Loucy (cell line): Measurements from ENCODE around the gene PTGER3.

Experiments
- H2AFZ ChIP-seq: fragments of 200-600 bp; sonication (generic); 2 replicates; pipeline ENCODE4 v1.6.0; 2016; ENCODE audit warnings: antibody characterized with exemption, mild to moderate bottlenecking, low read length, moderate library complexity
- H3F3A ChIP-seq: fragments of 200-600 bp; 2 replicates; pipeline ENCODE4 v1.6.0; 2016; ENCODE audit warnings: antibody characterized with exemption, low read depth, mild to moderate bottlenecking
- H3K27me3 ChIP-seq: fragments of 200-600 bp; sonication (generic); 2 replicates; pipeline ENCODE4 v1.6.1; 2014; ENCODE audit warnings: low read length, mild to moderate bottlenecking; ENCODE audit not compliant: insufficient read depth, poor library complexity, severe bottlenecking
- H3K36me3 ChIP-seq: fragments of 200-600 bp; sonication (generic); 2 replicates; pipeline ENCODE4 v1.6.1; 2016; ENCODE audit warnings: low read length; ENCODE audit not compliant: insufficient read depth
- H3K4me1 ChIP-seq: fragments of 200-600 bp; sonication (generic); 2 replicates; pipeline ENCODE4 v1.5.1; 2014; ENCODE audit warnings: low read length, mild to moderate bottlenecking; ENCODE audit not compliant: insufficient read depth, poor library complexity, severe bottlenecking
- H3K4me2 ChIP-seq: fragments of 200-600 bp; sonication (generic); 2 replicates; pipeline ENCODE4 v1.6.0; 2014; ENCODE audit warnings: antibody characterized with exemption, low read length, low read depth, mild to moderate bottlenecking; ENCODE audit not compliant: poor library complexity, severe bottlenecking
- H3K4me3 ChIP-seq: fragments of 200-600 bp; sonication (generic); 2 replicates; pipeline ENCODE4 v1.5.1; 2014; ENCODE audit warnings: low read length, mild to moderate bottlenecking, mixed read lengths; ENCODE audit not compliant: poor library complexity, severe bottlenecking
- H3K79me2 ChIP-seq: fragments of 200-600 bp; sonication (generic); 2 replicates; pipeline ENCODE4 v1.6.1; 2014; ENCODE audit warnings: low read length; ENCODE audit not compliant: insufficient read depth
- H3K9ac ChIP-seq: fragments of 200-600 bp; sonication (generic); 2 replicates; pipeline ENCODE4 v1.6.0; 2014; ENCODE audit warnings: mild to moderate bottlenecking, low read depth, low read length, moderate library complexity; ENCODE audit not compliant: poor library complexity, severe bottlenecking
- H3K9me2 ChIP-seq: fragments of 200-600 bp; sonication (generic); replicated peaks from 2 replicates; pipeline ENCODE4 v1.6.1; 2016; ENCODE audit warnings: low read depth, low read length, mixed read lengths
- H3K9me3 ChIP-seq: fragments of 200-600 bp; sonication (generic); 2 replicates; pipeline ENCODE4 v1.6.1; 2014; ENCODE audit warnings: mild to moderate bottlenecking, antibody characterized with exemption, low read length, low read depth; ENCODE audit not compliant: insufficient read depth
- H4K20me1 ChIP-seq: fragments of 200-600 bp; sonication (generic); 2 replicates; pipeline ENCODE4 v1.6.0; 2014; ENCODE audit warnings: antibody characterized with exemption, low read length, mild to moderate bottlenecking; ENCODE audit not compliant: insufficient read depth, poor library complexity, severe bottlenecking
- CTCF ChIP-seq: fragments of 200-600 bp; sonication (generic); conservative IDR thresholded peaks from 2 replicates; pipeline ENCODE4 v1.5.1; 2014; ENCODE audit warnings: mild to moderate bottlenecking, antibody characterized with exemption, low read length
- EZH2phosphoT487 ChIP-seq: fragments of 200-600 bp; IDR thresholded peaks from 2 replicates; pipeline ENCODE4 v1.6.1; 2018; ENCODE audit warnings: antibody characterized with exemption, mild to moderate bottlenecking, moderate library complexity, borderline replicate concordance

PTGER3 gene

GRCh38 chr1:71046891-71047634 is 553 bp downstream of the PTGER3 start:
- Histone ChIP-seq H3F3A (no peaks in the 10 kb centered on the region), H3K9ac (peak overlapping the region; percentile 77), H3K4me2 (peak overlapping the region; percentile 75)

GRCh38 chr1:71045463-71046028 is 2.1 kb downstream of the PTGER3 start:
- TF ChIP-seq EZH2phosphoT487 (no peak), CTCF (no peak)
- Histone ChIP-seq H4K20me1 (peaks cover 15% of the 10 kb centered on the region), H3K36me3 (no peaks in the 10 kb centered on the region), H3K4me1 (peaks cover 55% of the 10 kb centered on the region), H3K9ac (peak overlapping the region; percentile 77), H3K79me2 (peaks cover 49% of the 10 kb centered on the region), H3K9me3 (no peaks in the 10 kb centered on the region), H3K9me2 (no peaks in the 10 kb centered on the region), H2AFZ (peak overlapping the region; percentile 74; the same call in 1 of the 2 replicates), H3K4me3 (peak overlapping the region; percentile 90), H3K27me3 (no peaks in the 10 kb centered on the region), H3F3A (no peaks in the 10 kb centered on the region), H3K4me2 (peak overlapping the region; percentile 75)

More at GRCh38 chr1:71046891-71047634, 553 bp downstream of the PTGER3 start:
- H3K9me3 ChIP-seq, result no peaks in the 10 kb centered on the region
- peaks cover 42% of the 10 kb centered on the region for H3K79me2 ChIP-seq
- no peaks in the 10 kb centered on the region for H3K9me2 ChIP-seq
- TF ChIP-seq CTCF (no peak), EZH2phosphoT487 (no peak)
- H3K27me3 ChIP-seq, result no peaks in the 10 kb centered on the region
- H3K4me3 ChIP-seq, result peak overlapping the region; percentile 90
- peak overlapping the region; percentile 96 for H2AFZ ChIP-seq
- peaks cover 15% of the 10 kb centered on the region for H4K20me1 ChIP-seq
- H3K36me3 ChIP-seq, result no peaks in the 10 kb centered on the region
- H3K4me1 ChIP-seq, result peaks cover 40% of the 10 kb centered on the region

- Histone ChIP-seq H3K9ac (peak overlapping the region; percentile 77), H3F3A (no peaks in the 10 kb centered on the region), H3K4me3 (peak overlapping the region; percentile 90), H3K27me3 (no peaks in the 10 kb centered on the region), H3K4me2 (peak overlapping the region; percentile 75), H3K9me2 (no peaks in the 10 kb centered on the region), H2AFZ (no peak overlapping the region), H3K4me1 (peaks cover 58% of the 10 kb centered on the region), H3K79me2 (peaks cover 53% of the 10 kb centered on the region), H4K20me1 (peaks cover 15% of the 10 kb centered on the region), H3K36me3 (no peaks in the 10 kb centered on the region), H3K9me3 (no peaks in the 10 kb centered on the region)
- TF ChIP-seq EZH2phosphoT487, result no peak
- no peak for TF ChIP-seq CTCF
These were observed 2.8 kb downstream of the PTGER3 start for GRCh38 chr1:71044833-71045232.
